WTC11 (cell line): ENCODE results near the gene CRISP1. TPM values are rescaled to one million over a fixed set of nuclear protein-coding genes. Genes with fewer than 3 reads are reported as not detected.
"Not testable (repeated sequence)": the region's sequence is repeated elsewhere in the genome, so short reads cannot be mapped to it uniquely, and the experiment has no call there.

Source experiments
- ATAC-seq: fragments of 200-7000 bp; cut with Tn5 transposase; 2 replicates; pipeline ENCODE4 v1.10.0; 2021; ENCODE audit warnings: mild to moderate bottlenecking, moderate library complexity
- CTCF ChIA-PET: fragments of 300-600 bp; sonication (Branson Sonifier 250); formaldehyde crosslinking; loops from one replicate; lab custom pipeline; 2021; ENCODE audit warnings: antibody characterized with exemption; lab: Charles Lee
- POLR2A ChIA-PET: fragments of 350-600 bp; sonication (Branson Sonifier 250); formaldehyde crosslinking; loops from one replicate; lab custom pipeline; 2021; ENCODE audit warnings: antibody characterized with exemption; lab: Charles Lee
- DNase-seq: peaks from one replicate; pipeline ENCODE4 v3.0.0; 2021; ENCODE audit warnings: low spot score
- H3K27ac Mint-ChIP-seq: 2 replicates; pipeline ENCODE4 v1.8.0; 2021; ENCODE audit warnings: mixed read lengths
- H3K27me3 Mint-ChIP-seq: 2 replicates; pipeline ENCODE4 v1.8.0; 2021; ENCODE audit warnings: low read depth, mild to moderate bottlenecking, moderate library complexity, mixed read lengths
- H3K36me3 Mint-ChIP-seq: 2 replicates; pipeline ENCODE4 v1.8.0; 2021; ENCODE audit warnings: mixed read lengths
- H3K4me1 Mint-ChIP-seq: 2 replicates; pipeline ENCODE4 v1.8.0; 2022; ENCODE audit warnings: mixed read lengths
- H3K4me3 Mint-ChIP-seq: 2 replicates; pipeline ENCODE4 v1.8.0; 2021; ENCODE audit warnings: mild to moderate bottlenecking, moderate library complexity, mixed read lengths
- H3K9me3 Mint-ChIP-seq: 2 replicates; pipeline ENCODE4 v1.8.0; 2021; ENCODE audit warnings: mixed read lengths
- CREM ChIP-seq: sonication (generic); formaldehyde crosslinking; IDR thresholded peaks from 2 replicates; pipeline ENCODE4 v1.8.1; 2022; ENCODE audit warnings: mild to moderate bottlenecking, missing genetic modification reagents, moderate library complexity
- ELF4 ChIP-seq: sonication (generic); formaldehyde crosslinking; IDR thresholded peaks from 2 replicates; pipeline ENCODE4 v1.8.1; 2022; ENCODE audit warnings: low read depth, mild to moderate bottlenecking, moderate library complexity, missing genetic modification reagents
- HMGA2 ChIP-seq: fragments of 250-450 bp; sonication (Bioruptor Pico); IDR thresholded peaks from 2 replicates; pipeline ENCODE4 v1.4.0; 2021; ENCODE audit warnings: mild to moderate bottlenecking, moderate library complexity
- NFATC4 ChIP-seq: fragments of 250-450 bp; sonication (Bioruptor Pico); IDR thresholded peaks from 2 replicates; pipeline ENCODE4 v1.9.0; 2021; ENCODE audit warnings: mild to moderate bottlenecking
- PRRX2 ChIP-seq: fragments of 250-450 bp; sonication (Bioruptor Pico); IDR thresholded peaks from 2 replicates; pipeline ENCODE4 v1.8.0; 2021; ENCODE audit warnings: mild to moderate bottlenecking
- SMAD3 ChIP-seq: sonication (generic); formaldehyde crosslinking; IDR thresholded peaks from 2 replicates; pipeline ENCODE4 v1.8.0; 2022; ENCODE audit warnings: missing genetic modification reagents, mild to moderate bottlenecking, borderline replicate concordance
- TCF7 ChIP-seq: sonication (generic); formaldehyde crosslinking; IDR thresholded peaks from 2 replicates; pipeline ENCODE4 v1.8.0; 2022; ENCODE audit warnings: mild to moderate bottlenecking, low read depth, missing genetic modification reagents, moderate library complexity
- ZNF219 ChIP-seq: sonication (generic); formaldehyde crosslinking; IDR thresholded peaks from 2 replicates; pipeline ENCODE4 v1.8.0; 2023; ENCODE audit warnings: missing genetic modification reagents, mild to moderate bottlenecking, borderline replicate concordance
- total RNA-seq: library from RNA; stranded (reverse); gene quantifications from 3 replicates; pipeline ENCODE4 v1.2.3, GENCODE V29; 2021
- TF ChIP-seq, protein P1 (sequence below): fragments of 250-450 bp; sonication (Bioruptor Pico); conservative IDR thresholded peaks from 2 replicates; pipeline ENCODE4 v1.9.0; 2021; ENCODE audit warnings: mild to moderate bottlenecking
- TF ChIP-seq, protein P2 (sequence below): sonication (generic); formaldehyde crosslinking; IDR thresholded peaks from 2 replicates; pipeline ENCODE4 v1.8.1; 2023; ENCODE audit warnings: mild to moderate bottlenecking, missing genetic modification reagents
- TF ChIP-seq, protein P3 (sequence below): sonication (generic); formaldehyde crosslinking; IDR thresholded peaks from 2 replicates; pipeline ENCODE4 v1.8.0; 2022; ENCODE audit warnings: mild to moderate bottlenecking, missing genetic modification reagents
- TF ChIP-seq, protein P4 (sequence below): sonication (generic); formaldehyde crosslinking; IDR thresholded peaks from 2 replicates; pipeline ENCODE4 v1.8.1; 2023; ENCODE audit warnings: mild to moderate bottlenecking, missing genetic modification reagents, moderate library complexity
- TF ChIP-seq, protein P5 (sequence below): sonication (generic); formaldehyde crosslinking; IDR thresholded peaks from 2 replicates; pipeline ENCODE4 v1.8.1; 2022; ENCODE audit warnings: mild to moderate bottlenecking, missing genetic modification reagents, moderate library complexity, borderline replicate concordance
- TF ChIP-seq, protein P6 (sequence below): fragments of 250-450 bp; sonication (Bioruptor Pico); IDR thresholded peaks from 2 replicates; pipeline ENCODE4 v1.9.0; 2021; ENCODE audit warnings: mild to moderate bottlenecking, borderline replicate concordance

The CRISP1 gene
- total RNA-seq, 1 experiment from 2014 or later = not detected

DNA sequence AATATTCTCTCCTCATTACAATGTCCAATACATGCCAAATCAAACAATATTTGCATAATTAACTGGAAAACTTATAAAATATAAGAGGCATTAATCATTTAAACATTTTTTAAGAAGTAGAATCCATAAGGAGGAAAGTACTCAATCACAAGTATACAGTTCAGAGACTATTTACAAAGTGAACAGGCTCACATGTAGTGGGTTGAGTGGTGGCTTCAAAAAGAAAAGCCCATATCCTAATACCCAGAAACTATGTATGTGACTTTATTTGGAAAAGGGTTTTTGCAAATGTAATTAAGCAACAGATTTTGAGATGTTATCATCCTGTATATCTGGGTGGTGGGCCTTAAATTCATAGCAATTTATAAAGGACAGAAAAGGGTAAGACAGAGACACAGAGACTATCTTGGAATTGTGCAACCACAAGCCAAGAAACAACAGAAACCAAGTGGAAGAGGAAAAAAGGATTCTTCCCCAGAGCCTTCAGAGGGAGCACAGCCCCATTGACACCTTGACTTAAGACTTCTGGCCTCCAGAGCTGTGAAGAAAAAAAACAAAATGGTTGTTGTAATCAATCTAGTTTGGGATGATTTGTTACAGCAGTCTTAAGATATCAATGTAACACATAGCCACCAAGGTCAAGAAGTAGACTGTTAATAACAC lies 32.7 kb upstream of the CRISP1 start (continued):
- TF ChIP-seq, protein P1, sequence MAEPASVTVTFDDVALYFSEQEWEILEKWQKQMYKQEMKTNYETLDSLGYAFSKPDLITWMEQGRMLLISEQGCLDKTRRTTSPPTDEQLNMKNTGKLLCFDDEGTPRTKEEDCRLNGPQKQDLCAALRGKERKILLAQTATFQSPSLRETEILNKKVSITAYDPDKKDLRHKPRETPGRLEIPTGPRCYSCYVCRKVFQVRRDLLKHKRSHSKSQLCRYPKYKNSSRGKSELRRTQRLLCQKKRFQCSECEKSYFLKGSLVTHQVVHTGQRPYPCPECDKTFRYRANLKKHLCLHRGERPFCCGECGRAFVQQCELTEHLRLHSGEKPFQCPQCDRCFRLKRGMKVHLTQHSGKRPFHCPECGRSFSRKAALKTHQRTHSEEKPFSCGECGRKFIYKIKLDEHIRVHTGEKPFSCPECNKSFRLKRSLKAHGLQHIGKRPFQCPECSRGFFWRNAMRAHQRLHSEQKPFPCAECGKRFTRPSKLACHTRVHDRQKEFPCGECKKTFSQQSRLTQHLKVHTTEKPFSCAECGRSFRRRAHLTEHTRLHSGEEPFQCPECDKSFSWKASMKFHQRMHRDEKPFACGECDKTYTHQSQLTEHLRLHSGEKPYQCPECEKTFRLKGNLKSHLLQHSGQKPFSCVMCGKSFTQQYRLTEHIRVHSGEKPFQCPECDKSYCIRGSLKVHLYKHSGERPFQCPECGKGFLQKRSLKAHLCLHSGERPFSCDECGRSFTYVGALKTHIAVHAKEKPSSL (CRISPR knock-in tag) = no peak
- no peak for TF ChIP-seq NFATC4 (CRISPR knock-in tag)
- TF ChIP-seq TCF7 (CRISPR knock-in tag) = no peak
- TF ChIP-seq CREM (CRISPR knock-in tag) = no peak
- TF ChIP-seq, protein P2, sequence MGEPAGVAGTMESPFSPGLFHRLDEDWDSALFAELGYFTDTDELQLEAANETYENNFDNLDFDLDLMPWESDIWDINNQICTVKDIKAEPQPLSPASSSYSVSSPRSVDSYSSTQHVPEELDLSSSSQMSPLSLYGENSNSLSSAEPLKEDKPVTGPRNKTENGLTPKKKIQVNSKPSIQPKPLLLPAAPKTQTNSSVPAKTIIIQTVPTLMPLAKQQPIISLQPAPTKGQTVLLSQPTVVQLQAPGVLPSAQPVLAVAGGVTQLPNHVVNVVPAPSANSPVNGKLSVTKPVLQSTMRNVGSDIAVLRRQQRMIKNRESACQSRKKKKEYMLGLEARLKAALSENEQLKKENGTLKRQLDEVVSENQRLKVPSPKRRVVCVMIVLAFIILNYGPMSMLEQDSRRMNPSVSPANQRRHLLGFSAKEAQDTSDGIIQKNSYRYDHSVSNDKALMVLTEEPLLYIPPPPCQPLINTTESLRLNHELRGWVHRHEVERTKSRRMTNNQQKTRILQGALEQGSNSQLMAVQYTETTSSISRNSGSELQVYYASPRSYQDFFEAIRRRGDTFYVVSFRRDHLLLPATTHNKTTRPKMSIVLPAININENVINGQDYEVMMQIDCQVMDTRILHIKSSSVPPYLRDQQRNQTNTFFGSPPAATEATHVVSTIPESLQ = no peak
- TF ChIP-seq, protein P3, sequence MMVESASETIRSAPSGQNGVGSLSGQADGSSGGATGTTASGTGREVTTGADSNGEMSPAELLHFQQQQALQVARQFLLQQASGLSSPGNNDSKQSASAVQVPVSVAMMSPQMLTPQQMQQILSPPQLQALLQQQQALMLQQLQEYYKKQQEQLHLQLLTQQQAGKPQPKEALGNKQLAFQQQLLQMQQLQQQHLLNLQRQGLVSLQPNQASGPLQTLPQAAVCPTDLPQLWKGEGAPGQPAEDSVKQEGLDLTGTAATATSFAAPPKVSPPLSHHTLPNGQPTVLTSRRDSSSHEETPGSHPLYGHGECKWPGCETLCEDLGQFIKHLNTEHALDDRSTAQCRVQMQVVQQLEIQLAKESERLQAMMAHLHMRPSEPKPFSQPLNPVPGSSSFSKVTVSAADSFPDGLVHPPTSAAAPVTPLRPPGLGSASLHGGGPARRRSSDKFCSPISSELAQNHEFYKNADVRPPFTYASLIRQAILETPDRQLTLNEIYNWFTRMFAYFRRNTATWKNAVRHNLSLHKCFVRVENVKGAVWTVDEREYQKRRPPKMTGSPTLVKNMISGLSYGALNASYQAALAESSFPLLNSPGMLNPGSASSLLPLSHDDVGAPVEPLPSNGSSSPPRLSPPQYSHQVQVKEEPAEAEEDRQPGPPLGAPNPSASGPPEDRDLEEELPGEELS (CRISPR knock-in tag) = no peak
- TF ChIP-seq SMAD3 (CRISPR knock-in tag) = no peak
- TF ChIP-seq, all 79 proteins: peak for 0

DNA sequence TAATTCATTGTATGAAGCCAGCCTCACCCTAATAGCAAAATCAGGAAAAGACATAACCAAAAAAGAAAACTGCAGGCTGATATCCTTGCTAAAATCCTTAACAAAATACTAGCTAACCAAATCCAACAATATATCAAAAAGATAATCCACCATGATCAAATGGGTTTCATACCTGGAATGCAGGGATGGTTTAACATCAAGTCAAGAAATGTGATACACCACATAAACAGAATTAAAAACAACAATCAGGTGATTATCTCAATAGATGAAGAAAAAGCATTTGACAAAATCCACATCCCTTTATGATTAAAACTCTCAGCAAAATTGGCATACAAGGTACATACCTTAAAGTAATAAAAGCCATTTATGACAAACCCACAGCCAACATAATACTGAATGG lies 29.2 kb upstream of the CRISP1 start:
- Mint-ChIP-seq H3K36me3 (peaks cover 17% of the 10 kb centered on the region), H3K9me3 (peaks cover 21% of the 10 kb centered on the region), H3K27me3 (peaks cover 63% of the 10 kb centered on the region), H3K4me1 (peaks cover 25% of the 10 kb centered on the region)
- CTCF ChIA-PET, H3K27ac Mint-ChIP-seq, H3K4me3 Mint-ChIP-seq, POLR2A ChIA-PET, ATAC-seq, DNase-seq: not testable (repeated sequence)

DNA sequence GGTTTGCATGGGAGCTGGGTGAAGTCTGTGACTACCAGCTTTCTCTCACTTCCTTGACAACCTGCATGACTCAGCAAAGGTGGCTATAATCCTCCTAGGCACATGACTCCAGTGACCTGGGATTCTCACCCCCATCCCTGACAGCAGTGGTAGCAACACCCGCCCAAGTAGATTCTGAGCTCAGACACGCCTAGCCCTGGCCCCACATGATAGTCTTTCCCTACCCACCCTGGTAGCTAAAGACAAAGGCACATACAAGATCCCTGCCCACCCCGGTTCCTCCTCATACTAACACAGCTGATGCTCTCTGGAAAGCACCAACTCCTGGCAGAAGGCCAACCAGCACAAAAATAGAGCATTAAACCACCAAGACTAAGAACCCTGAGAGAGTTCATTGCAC lies 25.9 kb upstream of the CRISP1 start:
- Mint-ChIP-seq H3K36me3 (peaks cover 27% of the 10 kb centered on the region), H3K9me3 (peaks cover 34% of the 10 kb centered on the region), H3K4me3 (no peak overlapping the region), H3K27me3 (peaks cover 96% of the 10 kb centered on the region), H3K27ac (no peak overlapping the region), H3K4me1 (peaks cover 36% of the 10 kb centered on the region)
- ATAC-seq = no peak; the same call in 1 of the 2 replicates
- CTCF ChIA-PET = interaction anchor here (1.6 to 4.1 kb wide), 4 partner anchors 27 to 139 kb away, joined by 4 to 19 read pairs (median 6); no protein-coding TSS in a partner anchor
- POLR2A ChIA-PET = no interaction called here
- DNase-seq = no peak
- TF ChIP-seq HMGA2 (CRISPR knock-in tag) (no peak), CREM (CRISPR knock-in tag) (no peak), PRRX2 (CRISPR knock-in tag) (no peak), ELF4 (CRISPR knock-in tag) (no peak), ZNF219 (CRISPR knock-in tag) (no peak), TCF7 (CRISPR knock-in tag) (no peak)
- TF ChIP-seq, protein P4, sequence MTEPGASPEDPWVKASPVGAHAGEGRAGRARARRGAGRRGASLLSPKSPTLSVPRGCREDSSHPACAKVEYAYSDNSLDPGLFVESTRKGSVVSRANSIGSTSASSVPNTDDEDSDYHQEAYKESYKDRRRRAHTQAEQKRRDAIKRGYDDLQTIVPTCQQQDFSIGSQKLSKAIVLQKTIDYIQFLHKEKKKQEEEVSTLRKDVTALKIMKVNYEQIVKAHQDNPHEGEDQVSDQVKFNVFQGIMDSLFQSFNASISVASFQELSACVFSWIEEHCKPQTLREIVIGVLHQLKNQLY (CRISPR knock-in tag) = no peak
- TF ChIP-seq, protein P5, sequence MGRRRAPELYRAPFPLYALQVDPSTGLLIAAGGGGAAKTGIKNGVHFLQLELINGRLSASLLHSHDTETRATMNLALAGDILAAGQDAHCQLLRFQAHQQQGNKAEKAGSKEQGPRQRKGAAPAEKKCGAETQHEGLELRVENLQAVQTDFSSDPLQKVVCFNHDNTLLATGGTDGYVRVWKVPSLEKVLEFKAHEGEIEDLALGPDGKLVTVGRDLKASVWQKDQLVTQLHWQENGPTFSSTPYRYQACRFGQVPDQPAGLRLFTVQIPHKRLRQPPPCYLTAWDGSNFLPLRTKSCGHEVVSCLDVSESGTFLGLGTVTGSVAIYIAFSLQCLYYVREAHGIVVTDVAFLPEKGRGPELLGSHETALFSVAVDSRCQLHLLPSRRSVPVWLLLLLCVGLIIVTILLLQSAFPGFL (CRISPR knock-in tag) = no peak
- TF ChIP-seq, protein P6, sequence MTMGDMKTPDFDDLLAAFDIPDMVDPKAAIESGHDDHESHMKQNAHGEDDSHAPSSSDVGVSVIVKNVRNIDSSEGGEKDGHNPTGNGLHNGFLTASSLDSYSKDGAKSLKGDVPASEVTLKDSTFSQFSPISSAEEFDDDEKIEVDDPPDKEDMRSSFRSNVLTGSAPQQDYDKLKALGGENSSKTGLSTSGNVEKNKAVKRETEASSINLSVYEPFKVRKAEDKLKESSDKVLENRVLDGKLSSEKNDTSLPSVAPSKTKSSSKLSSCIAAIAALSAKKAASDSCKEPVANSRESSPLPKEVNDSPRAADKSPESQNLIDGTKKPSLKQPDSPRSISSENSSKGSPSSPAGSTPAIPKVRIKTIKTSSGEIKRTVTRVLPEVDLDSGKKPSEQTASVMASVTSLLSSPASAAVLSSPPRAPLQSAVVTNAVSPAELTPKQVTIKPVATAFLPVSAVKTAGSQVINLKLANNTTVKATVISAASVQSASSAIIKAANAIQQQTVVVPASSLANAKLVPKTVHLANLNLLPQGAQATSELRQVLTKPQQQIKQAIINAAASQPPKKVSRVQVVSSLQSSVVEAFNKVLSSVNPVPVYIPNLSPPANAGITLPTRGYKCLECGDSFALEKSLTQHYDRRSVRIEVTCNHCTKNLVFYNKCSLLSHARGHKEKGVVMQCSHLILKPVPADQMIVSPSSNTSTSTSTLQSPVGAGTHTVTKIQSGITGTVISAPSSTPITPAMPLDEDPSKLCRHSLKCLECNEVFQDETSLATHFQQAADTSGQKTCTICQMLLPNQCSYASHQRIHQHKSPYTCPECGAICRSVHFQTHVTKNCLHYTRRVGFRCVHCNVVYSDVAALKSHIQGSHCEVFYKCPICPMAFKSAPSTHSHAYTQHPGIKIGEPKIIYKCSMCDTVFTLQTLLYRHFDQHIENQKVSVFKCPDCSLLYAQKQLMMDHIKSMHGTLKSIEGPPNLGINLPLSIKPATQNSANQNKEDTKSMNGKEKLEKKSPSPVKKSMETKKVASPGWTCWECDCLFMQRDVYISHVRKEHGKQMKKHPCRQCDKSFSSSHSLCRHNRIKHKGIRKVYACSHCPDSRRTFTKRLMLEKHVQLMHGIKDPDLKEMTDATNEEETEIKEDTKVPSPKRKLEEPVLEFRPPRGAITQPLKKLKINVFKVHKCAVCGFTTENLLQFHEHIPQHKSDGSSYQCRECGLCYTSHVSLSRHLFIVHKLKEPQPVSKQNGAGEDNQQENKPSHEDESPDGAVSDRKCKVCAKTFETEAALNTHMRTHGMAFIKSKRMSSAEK (CRISPR knock-in tag) = no peak
